ENCODE results near the gene NHERF1. TPM values are rescaled to one million over a fixed set of nuclear protein-coding genes. Genes with fewer than 3 reads are reported as not detected.

NHERF1 gene
- total and polyA plus RNA-seq, 2 of the 13 experiments (the other 11 are each of a cell fraction or from before 2014, with no cell fraction given) = 169 to 269 TPM

DNA sequence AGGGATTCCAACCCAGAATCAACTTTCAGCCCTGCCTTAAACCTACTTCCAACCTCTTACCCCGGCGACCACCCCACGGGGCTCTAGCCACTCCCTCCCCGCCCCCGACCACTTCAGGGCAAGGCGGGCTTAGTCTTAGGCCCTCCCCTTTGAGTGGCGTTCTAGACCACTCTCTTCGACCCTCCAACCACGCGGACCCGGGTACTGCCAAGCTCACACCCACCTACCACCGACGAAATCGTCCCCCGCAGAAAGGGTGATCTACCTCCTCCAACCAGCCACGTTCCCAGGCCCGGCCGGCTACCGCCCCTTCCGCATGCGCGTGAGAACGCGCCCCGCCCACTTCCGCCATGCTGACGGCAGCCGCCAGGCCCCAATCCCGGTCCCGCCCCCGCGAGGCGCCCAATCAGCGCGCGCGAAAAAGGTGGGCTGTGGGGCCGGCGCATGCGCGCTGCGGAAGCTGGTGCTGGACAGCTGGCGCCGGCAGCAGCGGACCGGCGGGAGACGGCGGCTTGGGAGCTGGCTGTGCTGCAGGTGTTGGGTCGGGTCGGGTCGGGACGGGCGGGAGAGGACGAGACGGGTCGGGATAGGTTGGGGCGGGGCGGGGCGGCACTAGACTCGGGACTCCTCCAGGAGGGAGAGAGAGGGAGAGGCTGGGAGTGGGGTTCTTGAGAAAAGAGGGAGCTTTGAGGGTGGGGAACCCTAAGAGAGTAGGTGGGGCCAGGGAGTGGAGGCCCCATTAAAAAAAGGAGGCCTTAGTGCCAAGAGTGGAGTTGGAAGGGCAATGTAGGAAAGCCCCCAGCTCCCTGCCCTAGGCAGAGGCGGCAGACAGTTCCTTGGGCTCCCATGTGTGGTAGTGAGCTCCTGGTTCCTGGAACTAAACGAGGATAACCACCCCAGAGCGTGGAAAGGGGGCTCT, 27.9 kb downstream of the NHERF1 start, which contains the start of gene NAT9 (continued):
- TF ChIP-seq HNF4G (IDR thresholded peaks at IDR 0.05; ENCODE audit: borderline replicate concordance, low read depth, low read length) (no peak), HNF4G (CRISPR knock-in tag; IDR thresholded peaks at IDR 0.05; ENCODE audit: borderline replicate concordance, low read depth) (no peak; the same call in 1 of the 2 replicates), NFKB2 (CRISPR knock-in tag; IDR thresholded peaks at IDR 0.05; ENCODE audit: borderline replicate concordance) (no peak), ZNF552 (CRISPR knock-in tag; IDR thresholded peaks at IDR 0.05; ENCODE audit: borderline replicate concordance) (peak; percentile 43; the same call in 1 of the 2 replicates), PTBP1 (IDR thresholded peaks at IDR 0.05; ENCODE audit: low read depth, low read length, poor library complexity, severe bottlenecking) (no peak), ZNF543 (CRISPR knock-in tag; IDR thresholded peaks at IDR 0.05) (0 out of 2 replicates have a peak, but pooled peaks have one; percentile 30), MBD4 (IDR thresholded peaks at IDR 0.05; ENCODE audit: borderline replicate concordance, low read length) (no peak), ZNF232 (CRISPR knock-in tag; IDR thresholded peaks at IDR 0.05; ENCODE audit: borderline replicate concordance) (no peak), ATF7-NPFF (CRISPR knock-in tag; IDR thresholded peaks at IDR 0.05; ENCODE audit: low read depth) (peak; percentile 80), FOXK1 (CRISPR knock-in tag; IDR thresholded peaks at IDR 0.05; ENCODE audit: borderline replicate concordance, low read depth) (peak; percentile 90; the same call in 1 of the 2 replicates), POLR2AphosphoS5 (IDR thresholded peaks at IDR 0.05; ENCODE audit: low read depth, low read length) (peak; percentile 85), TBX3 (IDR thresholded peaks at IDR 0.05; ENCODE audit: borderline replicate concordance) (peak; percentile 94), TP53 (CRISPR knock-in tag; conservative IDR thresholded peaks at IDR 0.05) (no peak), GLI4 (CRISPR knock-in tag; IDR thresholded peaks at IDR 0.05; ENCODE audit: borderline replicate concordance) (no peak), CCAR2 (optimal IDR thresholded peaks at IDR 0.05; ENCODE audit: low read depth, low read length) (no peak), ELF3 (CRISPR knock-in tag; IDR thresholded peaks at IDR 0.05) (peak; percentile 88), MTA1 (CRISPR knock-in tag; IDR thresholded peaks at IDR 0.05; ENCODE audit: borderline replicate concordance) (peak; percentile 84; the same call in 1 of the 2 replicates), ZFAT (CRISPR knock-in tag; conservative IDR thresholded peaks at IDR 0.05) (no peak), ZNF230 (CRISPR knock-in tag; IDR thresholded peaks at IDR 0.05) (peak; percentile 70; the same call in 1 of the 2 replicates), TBP (CRISPR knock-in tag; IDR thresholded peaks at IDR 0.05) (no peak), IKZF4 (CRISPR knock-in tag; IDR thresholded peaks at IDR 0.05; ENCODE audit: borderline replicate concordance, low read depth, not compliant biosample characterization) (no peak), HOXA9 (CRISPR knock-in tag; IDR thresholded peaks at IDR 0.05; ENCODE audit: borderline replicate concordance) (no peak; the same call in 1 of the 2 replicates), ZNF30 (CRISPR knock-in tag; IDR thresholded peaks at IDR 0.05) (no peak), FOXA3 (CRISPR knock-in tag; IDR thresholded peaks at IDR 0.05) (peak; percentile 50), KAT2B (IDR thresholded peaks at IDR 0.05; ENCODE audit: borderline replicate concordance, low read depth, low read length) (no peak)
- TF ChIP-seq, protein P1, sequence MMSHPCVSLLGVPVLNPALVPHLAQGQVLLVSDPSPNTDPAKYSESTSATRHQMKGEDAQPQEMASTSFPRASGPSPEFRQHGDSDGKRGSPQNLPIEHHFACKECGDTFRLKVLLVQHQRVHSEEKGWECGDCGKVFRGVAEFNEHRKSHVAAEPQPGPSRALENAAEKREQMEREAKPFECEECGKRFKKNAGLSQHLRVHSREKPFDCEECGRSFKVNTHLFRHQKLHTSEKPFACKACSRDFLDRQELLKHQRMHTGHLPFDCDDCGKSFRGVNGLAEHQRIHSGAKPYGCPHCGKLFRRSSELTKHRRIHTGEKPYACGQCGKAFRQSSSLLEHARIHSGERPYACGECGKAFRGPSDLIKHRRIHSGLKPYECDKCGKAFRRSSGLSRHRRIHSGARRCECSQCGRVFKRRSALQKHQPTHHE (CRISPR knock-in tag; IDR thresholded peaks at IDR 0.05; ENCODE audit: borderline replicate concordance) = no peak
- TF ChIP-seq, protein P2, sequence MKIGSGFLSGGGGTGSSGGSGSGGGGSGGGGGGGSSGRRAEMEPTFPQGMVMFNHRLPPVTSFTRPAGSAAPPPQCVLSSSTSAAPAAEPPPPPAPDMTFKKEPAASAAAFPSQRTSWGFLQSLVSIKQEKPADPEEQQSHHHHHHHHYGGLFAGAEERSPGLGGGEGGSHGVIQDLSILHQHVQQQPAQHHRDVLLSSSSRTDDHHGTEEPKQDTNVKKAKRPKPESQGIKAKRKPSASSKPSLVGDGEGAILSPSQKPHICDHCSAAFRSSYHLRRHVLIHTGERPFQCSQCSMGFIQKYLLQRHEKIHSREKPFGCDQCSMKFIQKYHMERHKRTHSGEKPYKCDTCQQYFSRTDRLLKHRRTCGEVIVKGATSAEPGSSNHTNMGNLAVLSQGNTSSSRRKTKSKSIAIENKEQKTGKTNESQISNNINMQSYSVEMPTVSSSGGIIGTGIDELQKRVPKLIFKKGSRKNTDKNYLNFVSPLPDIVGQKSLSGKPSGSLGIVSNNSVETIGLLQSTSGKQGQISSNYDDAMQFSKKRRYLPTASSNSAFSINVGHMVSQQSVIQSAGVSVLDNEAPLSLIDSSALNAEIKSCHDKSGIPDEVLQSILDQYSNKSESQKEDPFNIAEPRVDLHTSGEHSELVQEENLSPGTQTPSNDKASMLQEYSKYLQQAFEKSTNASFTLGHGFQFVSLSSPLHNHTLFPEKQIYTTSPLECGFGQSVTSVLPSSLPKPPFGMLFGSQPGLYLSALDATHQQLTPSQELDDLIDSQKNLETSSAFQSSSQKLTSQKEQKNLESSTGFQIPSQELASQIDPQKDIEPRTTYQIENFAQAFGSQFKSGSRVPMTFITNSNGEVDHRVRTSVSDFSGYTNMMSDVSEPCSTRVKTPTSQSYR (CRISPR knock-in tag; IDR thresholded peaks at IDR 0.05; ENCODE audit: borderline replicate concordance) = no peak
